Activated T-helper 2 cell treated with anti-CD3 and anti-CD28 coated beads, Interferon-gamma antibody, Interleukin-2, Interleukin-4, amounts not matched to agents 10 μg/mL and 5 μg/mL and 100 μg/mL, durations not matched to agents 14 hours and 24 hours and 36 hours (primary cell): ENCODE results near the gene PDGFB. TPM values are rescaled to one million over a fixed set of nuclear protein-coding genes. Genes with fewer than 3 reads are reported as not detected.

Experiments used
- DNase-seq: peaks from one replicate; pipeline ENCODE4 v3.0.0; 2021; ENCODE audit warnings: low spot score
- H3K27ac Mint-ChIP-seq: one replicate; pipeline ENCODE4 v1.8.0; 2021; ENCODE audit warnings: mixed read lengths
- H3K27me3 Mint-ChIP-seq: one replicate; pipeline ENCODE4 v1.8.0; 2021; ENCODE audit warnings: low read depth, mixed read lengths
- H3K36me3 Mint-ChIP-seq: one replicate; pipeline ENCODE4 v1.8.0; 2021; ENCODE audit warnings: low read depth, mixed read lengths
- H3K4me1 Mint-ChIP-seq: one replicate; pipeline ENCODE4 v1.8.0; 2021; ENCODE audit warnings: low read depth, mixed read lengths
- H3K4me3 Mint-ChIP-seq: one replicate; pipeline ENCODE4 v1.8.0; 2021; ENCODE audit warnings: low read depth, mild to moderate bottlenecking, moderate library complexity, mixed read lengths
- H3K9me3 Mint-ChIP-seq: one replicate; pipeline ENCODE4 v1.8.0; 2021; ENCODE audit warnings: mixed read lengths
- intact Hi-C: fragments of 100-400 bp; cut with micrococcal nuclease; formaldehyde crosslinking; loops from one replicate; pipeline ENCODE4 v1.15.1; 2023
- total RNA-seq: library from RNA; stranded (reverse); gene quantifications from 2 replicates; pipeline ENCODE4 v1.2.3, GENCODE V29; 2022

PDGFB gene
- total RNA-seq, 1 donor from 2014 or later = 4.2 TPM

- no peak overlapping the region for H3K27ac Mint-ChIP-seq
- H3K4me3 Mint-ChIP-seq = no peak overlapping the region
- intact Hi-C loops = no loop called here
- peaks cover 3% of the 10 kb centered on the region for H3K27me3 Mint-ChIP-seq
- H3K9me3 Mint-ChIP-seq = no peaks in the 10 kb centered on the region
- no peaks in the 10 kb centered on the region for H3K36me3 Mint-ChIP-seq
- H3K4me1 Mint-ChIP-seq = no peaks in the 10 kb centered on the region
- no peak for DNase-seq
Observed at GRCh38 chr22:39284142-39284980, 39.6 kb upstream of the PDGFB start.

DNA sequence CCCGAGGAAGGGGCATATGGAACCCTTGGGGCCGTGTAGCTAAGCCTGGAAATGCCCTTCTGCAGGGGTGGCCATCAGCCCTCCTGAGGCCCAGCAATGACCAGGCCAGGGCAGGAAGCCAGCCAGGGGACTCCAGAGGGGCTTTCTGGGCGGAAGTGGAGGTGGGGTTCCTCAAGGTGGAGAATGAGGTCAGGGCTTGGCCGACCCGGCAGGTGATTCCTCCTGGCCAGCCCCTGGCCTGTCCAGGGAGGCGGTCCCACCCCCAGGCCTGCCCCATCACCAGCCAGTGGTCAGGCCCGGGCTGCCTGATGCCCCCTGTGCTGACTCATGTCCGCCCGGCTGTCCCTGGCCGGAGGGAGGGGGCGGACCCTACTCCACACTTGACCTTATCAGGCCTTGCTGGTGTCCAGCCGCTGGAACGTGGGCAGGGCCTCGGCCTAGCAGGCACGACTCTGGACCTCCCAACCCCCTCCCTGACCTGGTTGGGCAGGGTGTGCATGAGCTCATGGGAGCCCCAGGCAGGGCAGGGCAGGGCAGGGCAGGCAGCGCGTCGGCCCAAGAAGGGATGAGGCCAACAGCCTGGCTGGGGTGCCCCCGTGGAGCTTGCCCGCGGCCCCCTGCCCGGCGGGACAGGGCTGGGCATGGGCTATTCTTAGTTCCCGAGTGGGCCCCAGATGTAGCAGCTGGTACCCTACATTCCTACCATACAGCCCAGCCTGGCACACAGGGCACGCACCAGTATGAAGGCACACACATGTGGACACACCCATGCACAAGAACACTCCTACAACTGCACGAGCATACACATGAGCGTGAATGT lies 38.8 kb upstream of the PDGFB start:
- intact Hi-C loops = no loop called here
- no peak overlapping the region for H3K27ac Mint-ChIP-seq
- H3K36me3 Mint-ChIP-seq = no peaks in the 10 kb centered on the region
- H3K27me3 Mint-ChIP-seq = peaks cover 3% of the 10 kb centered on the region
- H3K4me1 Mint-ChIP-seq = no peaks in the 10 kb centered on the region
- no peak for DNase-seq
- no peaks in the 10 kb centered on the region for H3K9me3 Mint-ChIP-seq
- H3K4me3 Mint-ChIP-seq = no peak overlapping the region

- Mint-ChIP-seq H3K4me1 (no peaks in the 10 kb centered on the region), H3K4me3 (no peak overlapping the region), H3K27me3 (peaks cover 3% of the 10 kb centered on the region), H3K27ac (no peak overlapping the region), H3K36me3 (no peaks in the 10 kb centered on the region), H3K9me3 (no peaks in the 10 kb centered on the region)
- intact Hi-C loops = no loop called here
- DNase-seq = no peak
Observed at GRCh38 chr22:39282645-39283321, 38.0 kb upstream of the PDGFB start.

DNA sequence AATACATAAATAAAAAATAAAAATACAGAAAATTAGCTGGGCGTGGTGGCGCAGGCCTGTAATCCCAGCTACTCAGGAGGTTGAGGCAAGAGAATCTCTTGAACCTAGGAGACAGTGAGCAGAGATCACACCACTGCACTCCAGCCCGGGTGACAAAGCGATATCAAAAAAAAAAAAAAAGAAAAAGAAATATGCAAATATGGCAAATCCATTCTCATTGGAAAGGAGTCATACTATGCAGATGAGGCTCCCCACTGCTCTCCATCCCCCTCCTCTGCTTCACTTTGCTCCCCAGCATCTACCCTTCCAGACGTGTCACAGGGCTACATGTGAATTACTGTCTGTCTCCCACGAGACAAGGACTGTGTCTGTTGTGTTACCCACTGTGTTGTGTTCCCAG lies 36.3 kb upstream of the PDGFB start:
- H3K27ac Mint-ChIP-seq = no peak overlapping the region
- intact Hi-C loops = no loop called here
- H3K27me3 Mint-ChIP-seq = peaks cover 5% of the 10 kb centered on the region
- H3K4me1 Mint-ChIP-seq = no peaks in the 10 kb centered on the region
- peaks cover 7% of the 10 kb centered on the region for H3K9me3 Mint-ChIP-seq
- no peaks in the 10 kb centered on the region for H3K36me3 Mint-ChIP-seq
- DNase-seq = no peak
- H3K4me3 Mint-ChIP-seq = no peak overlapping the region

DNA sequence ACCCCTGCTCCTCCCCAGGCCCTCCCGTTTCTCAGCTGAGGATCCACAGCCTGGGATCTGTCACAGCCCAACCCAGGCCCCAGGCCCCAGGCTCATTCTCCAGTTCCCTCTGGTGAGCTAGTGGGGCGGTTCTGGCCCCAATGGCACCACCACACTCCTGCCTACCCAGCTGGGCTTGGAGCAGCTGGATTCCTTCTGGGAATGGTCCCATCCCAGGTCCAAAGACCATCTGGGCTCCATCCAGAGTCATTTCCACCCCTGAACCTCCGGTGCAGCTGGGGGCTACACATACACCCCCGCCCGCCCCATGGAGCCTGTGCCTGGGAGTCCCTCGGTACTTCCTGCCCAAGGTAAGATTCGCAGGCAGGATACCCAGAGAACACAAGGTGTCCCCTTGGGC lies 35.5 kb upstream of the PDGFB start:
- intact Hi-C loops = no loop called here
- Mint-ChIP-seq H3K9me3 (peaks cover 7% of the 10 kb centered on the region), H3K27ac (no peak overlapping the region), H3K4me3 (no peak overlapping the region), H3K4me1 (no peaks in the 10 kb centered on the region), H3K27me3 (peaks cover 2% of the 10 kb centered on the region), H3K36me3 (no peaks in the 10 kb centered on the region)
- DNase-seq = no peak

GRCh38 chr22:39279170-39279850 lies 34.5 kb upstream of the PDGFB start:
- no peak for DNase-seq
- no peaks in the 10 kb centered on the region for H3K4me1 Mint-ChIP-seq
- H3K4me3 Mint-ChIP-seq = no peak overlapping the region
- H3K36me3 Mint-ChIP-seq = no peaks in the 10 kb centered on the region
- peaks cover 2% of the 10 kb centered on the region for H3K27me3 Mint-ChIP-seq
- intact Hi-C loops = no loop called here
- no peak overlapping the region for H3K27ac Mint-ChIP-seq
- H3K9me3 Mint-ChIP-seq = peaks cover 7% of the 10 kb centered on the region

DNA sequence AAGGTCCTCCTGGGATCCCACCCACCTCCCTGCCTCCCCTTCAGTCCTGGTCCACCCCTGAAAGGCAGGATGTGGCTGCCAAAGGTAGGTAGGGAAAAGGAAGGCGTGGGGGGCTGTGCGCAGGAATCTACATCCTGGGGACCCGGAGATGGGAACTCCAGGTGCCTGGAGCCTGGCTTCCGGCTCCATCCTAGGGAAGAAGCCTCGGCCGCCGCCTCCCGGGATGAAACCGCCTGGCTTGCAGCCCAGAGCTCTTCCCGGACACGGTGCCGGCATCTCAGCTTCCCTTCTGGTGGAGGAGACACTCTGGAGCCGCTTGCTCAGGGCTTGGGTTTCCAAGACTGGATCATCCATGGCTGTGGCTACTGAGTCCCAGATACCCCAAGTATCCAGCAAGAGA lies 33.3 kb upstream of the PDGFB start:
- Mint-ChIP-seq H3K4me3 (no peak overlapping the region), H3K27ac (no peak overlapping the region), H3K36me3 (no peaks in the 10 kb centered on the region), H3K27me3 (peaks cover 2% of the 10 kb centered on the region), H3K4me1 (no peaks in the 10 kb centered on the region), H3K9me3 (peaks cover 7% of the 10 kb centered on the region)
- intact Hi-C loops = no loop called here
- DNase-seq = no peak

GRCh38 chr22:39277142-39277607 lies 32.4 kb upstream of the PDGFB start:
- Mint-ChIP-seq H3K36me3 (no peaks in the 10 kb centered on the region), H3K9me3 (peaks cover 7% of the 10 kb centered on the region), H3K4me3 (no peak overlapping the region), H3K27me3 (peaks cover 2% of the 10 kb centered on the region), H3K27ac (no peak overlapping the region), H3K4me1 (no peaks in the 10 kb centered on the region)
- no peak for DNase-seq
- intact Hi-C loops = no loop called here

DNA sequence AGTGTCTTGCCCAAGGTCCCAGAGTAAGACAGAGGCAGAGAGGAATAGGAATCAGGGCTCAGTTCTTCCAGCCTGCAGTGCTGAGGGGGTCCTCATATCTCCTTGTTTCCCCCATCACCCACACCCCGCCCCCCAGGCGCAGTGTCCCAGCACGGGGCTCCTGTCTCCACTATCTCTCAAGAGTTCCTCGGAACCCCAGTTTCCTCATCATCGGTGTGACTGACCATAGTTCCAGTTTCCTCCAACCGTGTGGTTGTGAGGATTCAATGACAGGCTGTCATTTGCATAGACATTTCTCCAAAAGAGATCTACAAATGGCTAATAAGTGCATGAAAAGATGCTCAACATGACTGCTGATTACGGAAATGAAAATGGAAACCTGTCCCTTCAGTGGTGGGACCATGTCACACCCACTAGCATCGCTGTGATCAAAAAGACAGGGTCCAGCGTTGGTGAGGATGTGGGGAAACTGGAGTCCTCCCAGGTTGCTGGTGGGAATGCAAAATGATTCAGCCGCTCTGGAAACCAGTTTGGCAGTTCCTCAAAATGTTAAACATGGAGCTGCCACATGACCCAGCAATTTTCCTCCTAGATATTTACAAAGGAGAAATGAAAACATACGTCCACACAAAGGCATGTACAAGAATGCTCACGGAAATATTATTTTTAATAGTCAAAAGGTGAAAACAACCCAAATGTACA lies 31.8 kb upstream of the PDGFB start:
- H3K4me1 Mint-ChIP-seq = no peaks in the 10 kb centered on the region
- no peaks in the 10 kb centered on the region for H3K36me3 Mint-ChIP-seq
- no peak for DNase-seq
- peaks cover 7% of the 10 kb centered on the region for H3K9me3 Mint-ChIP-seq
- H3K27me3 Mint-ChIP-seq = peaks cover 2% of the 10 kb centered on the region
- H3K27ac Mint-ChIP-seq = no peak overlapping the region
- no peak overlapping the region for H3K4me3 Mint-ChIP-seq
- intact Hi-C loops = no loop called here

DNA sequence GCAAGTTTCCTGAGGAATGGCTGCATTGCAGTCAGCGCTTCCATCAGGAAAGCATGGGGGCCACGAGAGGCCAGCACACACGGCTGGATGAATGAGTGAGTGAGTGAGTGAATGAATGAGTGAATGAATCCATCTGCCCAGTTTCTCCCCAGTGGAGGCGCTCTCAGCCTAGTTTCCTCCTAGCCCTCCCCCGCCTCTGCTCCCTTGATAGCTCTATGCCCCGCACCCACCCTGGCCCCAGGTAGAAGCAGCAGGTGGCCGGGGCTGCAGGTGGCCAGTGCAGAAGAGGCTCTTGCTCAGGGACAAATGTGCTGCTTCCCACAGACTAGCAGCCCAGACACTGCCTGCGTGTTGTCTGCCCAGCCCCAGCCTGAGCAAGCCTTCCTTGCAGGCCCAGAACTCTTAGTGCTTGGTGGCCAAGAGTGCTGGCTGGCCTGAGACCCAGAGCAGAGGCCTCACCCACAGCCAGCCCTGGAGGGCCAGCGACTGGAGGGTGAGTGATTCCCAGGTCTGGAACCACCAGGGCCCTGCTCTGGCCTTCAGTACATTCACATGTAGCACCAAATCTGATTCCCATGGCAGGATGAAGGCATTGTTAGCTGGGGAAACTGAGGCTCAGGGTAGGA lies 31.1 kb upstream of the PDGFB start:
- no peak overlapping the region for H3K4me3 Mint-ChIP-seq
- no peaks in the 10 kb centered on the region for H3K4me1 Mint-ChIP-seq
- H3K9me3 Mint-ChIP-seq = peaks cover 7% of the 10 kb centered on the region
- no peak overlapping the region for H3K27ac Mint-ChIP-seq
- intact Hi-C loops = no loop called here
- H3K36me3 Mint-ChIP-seq = no peaks in the 10 kb centered on the region
- H3K27me3 Mint-ChIP-seq = peaks cover 2% of the 10 kb centered on the region
- DNase-seq = no peak

DNA sequence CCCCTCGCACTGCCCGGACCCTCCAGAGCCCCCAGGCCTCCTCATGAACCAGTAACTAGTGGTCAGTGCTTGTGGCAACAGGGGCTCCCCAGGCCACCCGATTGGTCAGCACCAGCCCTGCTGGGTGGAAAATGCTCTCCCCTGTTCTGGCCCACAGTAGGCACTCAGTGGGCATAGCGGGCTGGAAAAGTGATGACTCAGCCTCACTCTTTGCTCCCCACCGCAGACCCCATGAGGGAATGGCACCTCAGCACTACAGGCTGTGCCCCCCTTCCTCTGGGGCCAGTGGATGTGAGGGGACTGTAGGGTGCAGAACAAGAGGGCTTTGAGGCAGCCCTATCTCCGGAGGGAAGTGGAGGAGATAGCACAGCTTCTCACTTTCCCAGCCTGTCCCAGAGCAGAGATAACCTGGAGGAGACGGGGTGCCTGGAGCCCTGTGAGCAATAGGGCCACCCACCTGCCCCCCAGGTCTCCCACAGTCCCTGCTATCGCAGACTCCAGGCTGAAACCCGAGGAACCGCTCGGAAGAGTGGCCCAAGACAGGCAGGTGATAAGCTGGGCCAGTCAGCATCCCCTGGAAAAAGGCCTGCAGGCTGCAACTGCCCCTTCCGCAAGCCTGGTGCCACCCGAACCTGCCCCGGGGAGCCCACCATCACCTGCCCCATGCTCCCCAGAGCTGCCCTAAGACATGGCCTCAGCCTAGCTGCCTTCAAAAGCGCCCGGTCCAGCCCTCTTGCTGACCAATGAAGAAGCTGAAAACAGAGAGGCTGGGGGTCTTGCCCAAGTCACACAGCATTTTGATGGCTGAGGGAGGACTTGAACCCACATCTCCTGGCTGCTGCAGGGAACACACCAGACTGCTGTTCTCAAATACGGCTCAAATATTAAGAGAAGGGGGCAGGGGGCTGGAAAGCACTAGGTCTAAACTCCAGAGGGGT lies 29.4 kb upstream of the PDGFB start:
- H3K36me3 Mint-ChIP-seq = no peaks in the 10 kb centered on the region
- H3K27ac Mint-ChIP-seq = no peak overlapping the region
- no peak for DNase-seq
- peaks cover 7% of the 10 kb centered on the region for H3K9me3 Mint-ChIP-seq
- H3K4me1 Mint-ChIP-seq = no peaks in the 10 kb centered on the region
- intact Hi-C loops = no loop called here
- peaks cover 2% of the 10 kb centered on the region for H3K27me3 Mint-ChIP-seq
- no peak overlapping the region for H3K4me3 Mint-ChIP-seq
